Common myeloid progenitor, CD34-positive (primary cell): ENCODE results near the gene HCRTR1.
A peak's percentile ranks its signal among the peaks of the same experiment; 100 is the strongest.

ENCODE experiments used
- CTCF ChIA-PET: fragments of 350-600 bp; sonication (Branson Sonifier 250); formaldehyde crosslinking; loops from one replicate; lab custom pipeline; 2021; ENCODE audit warnings: antibody characterized with exemption; lab: Charles Lee
- POLR2A ChIA-PET: fragments of 350-600 bp; sonication (Branson Sonifier 250); formaldehyde crosslinking; loops from one replicate; lab custom pipeline; 2021; ENCODE audit warnings: antibody characterized with exemption; lab: Charles Lee
- DNase-seq, 3 donors: peaks; one replicate each; pipeline versions ENCODE4 v3.0.0 to v3.0.0-alpha.2; 2013
- H3K27ac ChIP-seq, 2 experiments: 1 replicate in 1 of 2; 2 replicates in 1 of 2; pipeline ENCODE4 v1.7.0; 2013; ENCODE audit warnings: inconsistent platforms in 2 of 2, low read length in 2 of 2, mild to moderate bottlenecking in 2 of 2, low read depth in 1 of 2, moderate library complexity in 1 of 2; ENCODE audit not compliant: severe bottlenecking in 2 of 2, insufficient read depth in 1 of 2, poor library complexity in 1 of 2
- H3K27me3 ChIP-seq, 5 experiments: replicated peaks in 2 of 5; 1 replicate in 3 of 5; 2 replicates in 2 of 5; pipeline versions ENCODE4 v1.6.1 to v1.7.0; 2013; ENCODE audit warnings: low read length in 4 of 5, mild to moderate bottlenecking in 2 of 5, moderate library complexity in 2 of 5, inconsistent platforms in 1 of 5; ENCODE audit not compliant: insufficient read depth in 5 of 5, control insufficient read depth in 4 of 5
- H3K36me3 ChIP-seq, 4 experiments: 1 replicate in 2 of 4; 2 replicates in 2 of 4; pipeline versions ENCODE4 v1.6.1 to v1.7.0; 2013; ENCODE audit warnings: low read length in 3 of 4, control low read depth in 1 of 4, mild to moderate bottlenecking in 1 of 4; ENCODE audit not compliant: control insufficient read depth in 4 of 4, insufficient read depth in 4 of 4
- H3K4me1 ChIP-seq, 4 experiments: 1 replicate in 3 of 4; 2 replicates in 1 of 4; pipeline versions ENCODE4 v1.6.1 to v1.7.1; 2013; ENCODE audit warnings: low read length in 3 of 4, mild to moderate bottlenecking in 3 of 4, control low read depth in 1 of 4, inconsistent platforms in 1 of 4, moderate library complexity in 1 of 4; ENCODE audit not compliant: control insufficient read depth in 4 of 4, insufficient read depth in 4 of 4; ENCODE audit errors: control extremely low read depth in 1 of 4
- H3K4me3 ChIP-seq, 7 experiments: 1 replicate in 4 of 7; 2 replicates in 3 of 7; pipeline versions ENCODE4 v1.5.1 to v1.7.0; 2013; ENCODE audit warnings: mild to moderate bottlenecking in 7 of 7, low read length in 6 of 7, moderate library complexity in 6 of 7, inconsistent platforms in 2 of 7, low read depth in 2 of 7, control low read depth in 1 of 7; ENCODE audit not compliant: insufficient read depth in 4 of 7, control insufficient read depth in 1 of 7; ENCODE audit errors: extremely low read depth in 1 of 7
- H3K9me3 ChIP-seq, 5 experiments: 1 replicate in 4 of 5; 2 replicates in 1 of 5; pipeline versions ENCODE4 v1.6.1 to v1.7.1; 2013; ENCODE audit warnings: low read length in 4 of 5, mild to moderate bottlenecking in 2 of 5, inconsistent platforms in 1 of 5, low read depth in 1 of 5, moderate library complexity in 1 of 5; ENCODE audit not compliant: control insufficient read depth in 4 of 5, insufficient read depth in 2 of 5; ENCODE audit errors: control extremely low read depth in 1 of 5
- WGBS: methylation state at CpG from one replicate; pipeline ENCODE4 v1.1.5; 2013; ENCODE audit not compliant: insufficient coverage; 5-methylcytosine and 5-hydroxymethylcytosine counted together

The HCRTR1 gene

DNA sequence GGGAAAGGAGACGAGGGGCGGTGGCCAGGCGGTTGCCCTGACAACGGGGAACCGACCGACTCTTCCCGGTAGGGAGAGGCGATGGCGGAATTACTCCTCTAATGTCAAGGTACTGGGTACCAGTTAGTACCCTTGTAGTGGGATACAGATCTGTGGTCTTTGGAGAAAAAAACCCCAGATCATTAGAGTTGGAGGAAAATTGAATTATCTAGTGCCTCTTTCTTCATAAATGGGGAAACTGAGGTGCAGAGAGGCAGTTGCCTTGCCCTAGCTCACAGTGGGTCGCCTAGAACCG lies 27.7 kb downstream of the HCRTR1 start:
- ChIA-PET POLR2A (interaction anchor here (0.7 to 1.4 kb wide), 8 partner anchors 14 to 299 kb away, joined by 3 to 4 read pairs (median 3); no protein-coding TSS in a partner anchor), CTCF (interaction anchor here (0.6 to 3.2 kb wide), 9 partner anchors 12 to 251 kb away, joined by 3 to 29 read pairs (median 4); no protein-coding TSS in a partner anchor)
- Histone ChIP-seq H3K9me3 (no peaks in the 10 kb centered on the region), H3K27ac (peak overlapping the region; percentile 99), H3K4me3 (peak overlapping the region; percentile 82 to 100 (median 92)), H3K36me3 (peaks cover 0 to 3% (median 0%) of the 10 kb centered on the region in 4 experiments), H3K27me3 (no peaks in the 10 kb centered on the region), H3K4me1 (peaks cover 7 to 23% (median 20%) of the 10 kb centered on the region in 4 experiments)
- no peak for DNase-seq
- 0% methylated on average over 11 of the region's 11 CpGs for WGBS

DNA sequence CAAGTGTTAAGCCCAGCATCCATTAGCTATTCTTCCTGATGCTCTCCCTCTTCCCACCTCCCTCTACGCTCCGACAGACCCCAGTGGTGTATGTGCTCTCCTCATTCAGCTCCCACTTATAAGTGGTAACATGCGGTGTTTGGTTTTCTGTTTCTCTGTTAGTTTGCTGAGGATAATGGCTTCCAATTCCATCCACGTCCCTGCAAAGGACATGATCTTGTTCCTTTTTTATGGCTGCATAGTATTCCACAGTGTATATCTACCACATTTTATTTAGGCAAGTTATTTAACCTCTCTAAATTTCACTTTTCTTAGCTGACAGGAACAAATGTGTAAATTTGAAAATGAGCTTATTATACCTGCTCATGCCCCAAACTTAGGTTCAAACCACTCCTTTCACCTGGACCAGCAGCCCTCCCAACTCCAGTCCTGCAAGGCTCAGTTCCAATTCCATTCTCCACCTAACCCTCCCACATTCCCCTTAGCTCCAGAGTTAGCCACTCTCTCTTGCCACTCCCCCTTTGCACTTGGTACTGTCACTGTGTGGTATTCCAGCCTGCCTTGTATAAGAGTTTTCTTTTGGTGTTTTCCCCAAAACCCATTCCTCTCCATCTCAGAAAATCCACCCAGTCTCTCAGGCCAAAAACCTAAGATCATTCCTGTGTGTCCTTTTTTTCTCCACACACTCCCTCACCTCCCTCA lies 28.9 kb downstream of the HCRTR1 start:
- Histone ChIP-seq H3K4me1 (peaks cover 6 to 22% (median 18%) of the 10 kb centered on the region in 4 experiments), H3K9me3 (no peaks in the 10 kb centered on the region), H3K4me3 (no peak overlapping the region), H3K36me3 (peaks cover 0 to 3% (median 0%) of the 10 kb centered on the region in 4 experiments), H3K27me3 (no peaks in the 10 kb centered on the region), H3K27ac (no peak overlapping the region)
- DNase-seq, result no peak
- no CpG with 5 or more reads among the region's 4 CpGs for WGBS
- ChIA-PET CTCF (interaction anchor here (1.5 to 2.5 kb wide), 5 partner anchors 9 to 68 kb away, joined by 4 to 8 read pairs (median 8); no protein-coding TSS in a partner anchor), POLR2A (no interaction called here)

DNA sequence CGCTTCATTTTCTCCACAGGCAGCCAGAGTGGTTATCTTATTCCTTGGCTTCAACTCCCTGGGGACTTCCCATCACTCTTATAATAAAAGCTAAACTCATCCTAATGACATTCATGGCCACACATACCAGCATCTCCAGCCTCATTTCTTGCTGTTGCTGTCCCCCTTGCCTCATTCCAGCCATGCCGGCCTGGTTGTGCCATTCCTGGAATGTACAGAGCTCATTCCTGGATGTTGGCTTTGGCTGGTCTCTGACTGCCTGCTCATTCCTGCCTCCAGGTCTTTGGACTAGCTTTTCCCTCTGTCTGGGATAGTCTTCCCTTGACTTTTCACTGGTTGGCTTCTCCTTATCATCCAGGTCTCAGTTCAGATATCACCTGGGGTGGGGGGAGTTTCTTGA lies 29.6 kb downstream of the HCRTR1 start:
- H3K36me3 ChIP-seq, result peaks cover 0 to 3% (median 0%) of the 10 kb centered on the region in 4 experiments
- H3K4me1 ChIP-seq, result peaks cover 6 to 22% (median 18%) of the 10 kb centered on the region in 4 experiments
- ChIA-PET POLR2A (no interaction called here), CTCF (interaction anchor here (1.5 to 2.5 kb wide), 6 partner anchors 9 to 68 kb away, joined by 4 to 8 read pairs (median 8); no protein-coding TSS in a partner anchor)
- H3K4me3 ChIP-seq, result no peak overlapping the region
- no peak for DNase-seq
- H3K27ac ChIP-seq, result no peak overlapping the region
- H3K9me3 ChIP-seq, result no peaks in the 10 kb centered on the region
- H3K27me3 ChIP-seq, result no peaks in the 10 kb centered on the region
- WGBS, result 96% methylated on average over 2 of the region's 2 CpGs

DNA sequence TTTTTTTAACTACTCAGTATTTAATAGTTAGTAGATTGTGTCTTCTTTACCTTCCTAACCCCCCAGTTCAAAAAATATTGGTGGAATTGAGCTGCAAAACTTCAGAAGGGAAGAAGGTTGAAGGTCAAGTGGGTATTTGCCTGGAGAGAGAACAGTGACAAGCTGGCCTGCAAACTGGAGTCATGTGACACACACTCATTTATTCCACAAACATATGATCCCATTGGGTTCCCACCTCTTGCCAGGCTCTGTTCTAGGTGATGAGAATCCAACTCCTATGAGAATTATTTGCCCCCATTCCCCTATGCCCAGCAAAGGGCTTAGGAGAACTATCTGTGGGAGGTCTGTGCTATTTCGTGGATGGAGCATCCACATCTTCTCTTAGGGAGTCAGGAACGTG lies 30.7 kb downstream of the HCRTR1 start:
- DNase-seq, result no peak
- H3K27ac ChIP-seq, result no peak overlapping the region
- H3K9me3 ChIP-seq, result no peaks in the 10 kb centered on the region
- CTCF ChIA-PET, result interaction anchor here (0.6 to 2.3 kb wide), 3 partner anchors 17 to 84 kb away, joined by 3 to 8 read pairs (median 5); no protein-coding TSS in a partner anchor
- no CpG with 5 or more reads among the region's 2 CpGs for WGBS
- POLR2A ChIA-PET, result no interaction called here
- no peak overlapping the region for H3K4me3 ChIP-seq
- H3K36me3 ChIP-seq, result no peaks in the 10 kb centered on the region
- peaks cover 6 to 21% (median 17%) of the 10 kb centered on the region in 4 experiments for H3K4me1 ChIP-seq
- H3K27me3 ChIP-seq, result no peaks in the 10 kb centered on the region

DNA sequence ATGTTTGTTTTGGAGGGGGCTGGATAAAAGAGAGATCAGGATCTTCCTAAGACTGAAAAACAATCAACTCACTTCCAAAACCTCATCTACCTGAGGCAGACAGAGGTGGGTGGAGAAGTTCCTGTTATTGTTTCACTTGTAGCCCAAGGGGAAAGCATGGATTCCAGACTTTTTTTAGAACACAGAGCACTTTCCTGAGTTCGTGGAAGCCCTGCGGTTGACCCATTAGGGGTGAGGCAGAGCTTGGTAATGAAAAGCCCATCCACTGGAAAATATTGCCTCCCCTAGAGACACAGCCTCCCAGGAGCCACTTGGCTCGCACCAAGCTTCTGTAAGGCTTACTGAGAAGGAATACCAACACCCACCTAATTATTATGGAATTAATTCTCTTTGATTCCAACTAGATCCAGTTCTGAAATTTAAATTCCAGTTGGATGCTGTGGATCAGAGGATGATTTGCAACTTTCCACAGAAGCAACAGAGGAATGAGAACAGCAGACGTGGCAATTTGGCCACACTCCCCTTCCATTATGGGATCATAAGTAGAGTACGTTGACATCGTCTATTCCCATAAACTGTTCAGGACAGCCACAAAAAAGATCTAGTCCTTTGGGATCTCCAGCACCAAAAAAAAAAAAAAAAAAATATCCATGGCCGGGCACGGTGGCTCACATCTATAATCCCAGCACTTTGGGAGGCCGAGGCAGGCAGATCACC lies 31.3 kb downstream of the HCRTR1 start:
- no peak overlapping the region for H3K27ac ChIP-seq
- CTCF ChIA-PET, result interaction anchor here (2.1 to 2.3 kb wide), 2 partner anchors 16 to 22 kb away, joined by 5 to 8 read pairs; no protein-coding TSS in a partner anchor
- 69% methylated on average over 3 of the region's 9 CpGs for whole genome bisulfite sequencing
- POLR2A ChIA-PET, result no interaction called here
- H3K4me3 ChIP-seq, result no peak overlapping the region
- no peaks in the 10 kb centered on the region for H3K27me3 ChIP-seq
- no peak for DNase-seq
- H3K4me1 ChIP-seq, result peaks cover 4 to 15% (median 11%) of the 10 kb centered on the region in 4 experiments
- H3K9me3 ChIP-seq, result no peaks in the 10 kb centered on the region
- H3K36me3 ChIP-seq, result no peaks in the 10 kb centered on the region

DNA sequence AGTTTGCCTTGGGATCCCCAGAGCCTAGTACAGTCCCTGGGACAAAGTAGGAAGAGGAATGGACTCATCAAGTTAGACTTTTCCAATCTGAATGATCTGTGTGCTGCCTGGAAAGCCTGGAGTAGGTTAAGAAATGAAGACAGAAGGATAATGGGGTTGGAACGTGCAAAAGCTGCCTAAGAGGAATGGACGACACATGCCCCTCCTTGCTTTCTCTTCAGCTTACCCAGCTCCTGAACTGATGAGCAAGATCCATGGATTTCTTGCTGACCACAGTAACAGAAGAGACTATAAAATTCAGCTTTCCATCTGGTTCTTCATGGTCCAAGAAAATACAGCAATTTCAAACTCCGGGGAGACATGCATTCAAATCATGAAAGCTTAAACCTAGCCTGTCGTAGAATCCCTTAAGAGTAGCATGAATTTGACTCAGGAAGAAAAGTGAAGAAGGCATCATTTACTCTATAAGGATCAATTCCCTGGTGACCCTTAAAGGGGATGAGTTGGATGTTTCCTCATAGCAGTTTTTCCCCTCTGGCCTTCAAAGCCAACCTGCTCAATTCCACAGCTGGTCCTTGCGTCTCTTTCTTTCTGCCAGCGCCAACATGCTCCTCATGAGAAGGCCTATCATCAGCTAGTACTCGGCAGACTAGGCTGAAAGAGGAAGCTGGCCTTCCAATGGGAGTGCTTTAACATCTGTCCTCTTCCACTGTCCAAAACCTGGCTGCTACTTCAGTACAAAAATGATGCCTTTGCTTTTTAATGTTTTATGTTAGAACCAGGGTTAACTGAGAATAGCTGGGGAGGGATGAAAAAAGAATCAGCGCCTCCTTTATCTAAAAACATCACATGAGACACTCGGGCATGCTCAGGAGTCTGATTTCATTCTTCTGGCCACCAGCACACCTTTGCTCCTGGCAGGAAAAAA lies 32.9 kb downstream of the HCRTR1 start:
- H3K27ac ChIP-seq, result no peak overlapping the region
- H3K36me3 ChIP-seq, result no peaks in the 10 kb centered on the region
- DNase-seq, result no peak
- no peaks in the 10 kb centered on the region for H3K27me3 ChIP-seq
- H3K9me3 ChIP-seq, result no peaks in the 10 kb centered on the region
- WGBS, result 92% methylated on average over 7 of the region's 9 CpGs
- ChIA-PET POLR2A (no interaction called here), CTCF (interaction anchor here (0.6 to 2.0 kb wide), 4 partner anchors 15 to 57 kb away, joined by 3 to 6 read pairs (median 4); no protein-coding TSS in a partner anchor)
- H3K4me3 ChIP-seq, result no peak overlapping the region
- peaks cover 2 to 6% (median 5%) of the 10 kb centered on the region in 4 experiments for H3K4me1 ChIP-seq
